NAMALWA (cell line): ENCODE measurements around the gene C8B.

ENCODE experiments used
- DNase-seq: peaks from one replicate; pipeline ENCODE4 v3.0.0-alpha.2; 2015; ENCODE audit warnings: low spot score

Gene C8B

GRCh38 chr1:56897150-56898004 is 68.4 kb downstream of the C8B start:
- DNase-seq, result no peak

- no peak for DNase-seq
These were observed 71.8 kb downstream of the C8B start for GRCh38 chr1:56894014-56894413.

GRCh38 chr1:56890229-56890628 is 75.6 kb downstream of the C8B start:
- DNase-seq, result no peak

DNA sequence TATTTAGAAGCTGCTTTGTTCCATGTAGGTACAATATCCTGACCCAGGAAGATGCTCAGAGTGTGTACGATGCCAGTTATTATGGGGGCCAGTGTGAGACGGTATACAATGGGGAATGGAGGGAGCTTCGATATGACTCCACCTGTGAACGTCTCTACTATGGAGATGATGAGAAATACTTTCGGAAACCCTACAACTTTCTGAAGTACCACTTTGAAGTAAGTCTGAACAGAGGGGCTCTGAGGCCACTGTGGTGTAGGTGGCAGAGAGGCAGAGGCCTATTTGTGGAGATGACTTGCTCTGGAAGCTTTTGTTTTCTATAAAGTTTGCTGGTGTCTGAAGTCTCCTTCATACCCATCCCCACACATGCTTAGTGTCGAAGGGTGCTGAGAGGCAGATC is 84.4 kb downstream of the C8B start:
- DNase-seq, result no peak

DNA sequence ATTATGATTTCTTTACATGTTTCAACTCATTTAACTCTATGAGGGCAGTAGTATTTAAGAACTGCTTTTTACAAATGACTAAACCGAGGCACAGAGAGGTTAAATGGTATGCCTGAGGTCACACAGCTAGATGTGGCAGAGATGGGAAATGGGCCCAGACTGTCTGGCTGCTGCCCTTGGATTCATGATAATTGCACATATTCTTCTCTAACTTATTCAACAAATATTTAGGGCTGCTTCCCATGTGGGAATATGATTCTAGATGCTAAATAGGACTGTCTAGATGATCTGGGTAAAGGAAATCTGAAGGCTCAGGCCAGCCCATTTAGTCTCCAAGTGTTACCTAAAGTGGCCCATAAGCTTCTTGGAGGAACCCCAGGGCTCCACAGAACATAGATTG is 85.0 kb downstream of the C8B start:
- DNase-seq, result no peak
